Neural crest cell (in vitro differentiated cells): ENCODE results near the gene DPPA4. TPM values are rescaled to one million over a fixed set of nuclear protein-coding genes. Genes with fewer than 3 reads are reported as not detected.
A peak's percentile ranks its signal among the peaks of the same experiment; 100 is the strongest.

Experiments
- DNase-seq: peaks from one replicate; pipeline ENCODE4 v3.0.0; 2021; ENCODE audit warnings: low read depth, mixed read lengths, low spot score
- H3K27ac Mint-ChIP-seq: one replicate; pipeline ENCODE4 v1.8.0; 2021; ENCODE audit warnings: mild to moderate bottlenecking, mixed read lengths; ENCODE audit not compliant: unreplicated experiment
- H3K27me3 Mint-ChIP-seq: 2 replicates; pipeline ENCODE4 v1.8.0; 2021; ENCODE audit warnings: low read depth, mild to moderate bottlenecking, mixed read lengths
- H3K36me3 Mint-ChIP-seq: 2 replicates; pipeline ENCODE4 v1.8.0; 2021; ENCODE audit warnings: low read depth, mild to moderate bottlenecking, mixed read lengths
- H3K4me1 Mint-ChIP-seq: 2 replicates; pipeline ENCODE4 v1.8.0; 2021; ENCODE audit warnings: mixed read lengths
- H3K4me3 Mint-ChIP-seq: one replicate; pipeline ENCODE4 v1.8.0; 2021; ENCODE audit warnings: mild to moderate bottlenecking, mixed read lengths
- H3K9me3 Mint-ChIP-seq: 2 replicates; pipeline ENCODE4 v1.8.0; 2021; ENCODE audit warnings: mixed read lengths
- CTCF ChIP-seq: fragments of 200-600 bp; sonication (generic); conservative IDR thresholded peaks from 2 replicates; pipeline ENCODE4 v1.5.0; 2021; ENCODE audit warnings: antibody characterized with exemption, mild to moderate bottlenecking
- total RNA-seq: library from RNA; stranded (reverse); gene quantifications from 2 replicates; pipeline ENCODE4 v1.2.1, GENCODE V29; 2021

DPPA4 gene
- total RNA-seq, 1 donor from 2014 or later, result 155 TPM

- Mint-ChIP-seq H3K36me3 (peaks cover 3% of the 10 kb centered on the region), H3K4me3 (no peak within 1 kb of the TSS), H3K27me3 (no peaks in the 10 kb centered on the region), H3K9me3 (no peaks in the 10 kb centered on the region), H3K4me1 (peaks cover 5% of the 10 kb centered on the region), H3K27ac (no peak within 1 kb of the TSS)
- TF ChIP-seq CTCF, result no peak
- DNase-seq, result no peak
Observed at GRCh38 chr3:109316162-109316730, 21.1 kb downstream of the DPPA4 start, which contains the start of gene DPPA2. DPPA2 (minus strand) TSS chr3:109316517; CDS start chr3:109314542, 1,975 bp downstream.

- no peak for TF ChIP-seq CTCF
- H3K4me3 Mint-ChIP-seq, result no peak overlapping the region
- peaks cover 10% of the 10 kb centered on the region for H3K36me3 Mint-ChIP-seq
- peaks cover 5% of the 10 kb centered on the region for H3K4me1 Mint-ChIP-seq
- no peaks in the 10 kb centered on the region for H3K27me3 Mint-ChIP-seq
- DNase-seq, result no peak
- peak overlapping the region; percentile 44 for H3K27ac Mint-ChIP-seq
- H3K9me3 Mint-ChIP-seq, result no peaks in the 10 kb centered on the region
Observed at GRCh38 chr3:109313061-109313460, 24.3 kb downstream of the DPPA4 start.

GRCh38 chr3:109297496-109297895 is 39.9 kb downstream of the DPPA4 start:
- Mint-ChIP-seq H3K9me3 (no peaks in the 10 kb centered on the region), H3K27ac (no peak overlapping the region), H3K4me3 (no peak overlapping the region), H3K27me3 (no peaks in the 10 kb centered on the region), H3K4me1 (no peaks in the 10 kb centered on the region), H3K36me3 (peaks cover 2% of the 10 kb centered on the region)
- TF ChIP-seq CTCF, result no peak
- DNase-seq, result no peak

GRCh38 chr3:109284071-109284470 is 53.3 kb downstream of the DPPA4 start:
- no peak for TF ChIP-seq CTCF
- no peak for DNase-seq
- Mint-ChIP-seq H3K27me3 (no peaks in the 10 kb centered on the region), H3K27ac (no peak overlapping the region), H3K36me3 (no peaks in the 10 kb centered on the region), H3K4me3 (no peak overlapping the region), H3K9me3 (peaks cover 2% of the 10 kb centered on the region), H3K4me1 (peaks cover 10% of the 10 kb centered on the region)

- H3K4me3 Mint-ChIP-seq, result no peak overlapping the region
- TF ChIP-seq CTCF, result no peak
- peaks cover 11% of the 10 kb centered on the region for H3K4me1 Mint-ChIP-seq
- H3K27ac Mint-ChIP-seq, result no peak overlapping the region
- DNase-seq, result no peak
- no peaks in the 10 kb centered on the region for H3K36me3 Mint-ChIP-seq
- H3K27me3 Mint-ChIP-seq, result no peaks in the 10 kb centered on the region
- H3K9me3 Mint-ChIP-seq, result no peaks in the 10 kb centered on the region
Observed at GRCh38 chr3:109278546-109278945, 58.8 kb downstream of the DPPA4 start.
